ENCODE data around the gene MRPL23. TPM values are rescaled to one million over a fixed set of nuclear protein-coding genes. Genes with fewer than 3 reads are reported as not detected.

MRPL23 gene
- 10 to 100 TPM; 65.8 to 79.0 TPM for total RNA-seq
- long read RNA-seq, transcript MRPL23-205 (5 exons, 736 nt): major isoform, 30 of 32 reads
- long read RNA-seq, partial matches to known transcripts: 1 of 32 reads
- long read RNA-seq, other reads (novel, unspliced or antisense): 1 of 32 reads

GRCh38 chr11:1946812-1947484 is at the start of gene MRPL23:
MRPL23 (plus strand) TSS chr11:1947332; CDS start chr11:1947363, 31 bp downstream.
- ATAC-seq: peak; percentile 76
- no peak for DNase-seq
- intact Hi-C loops (cut with DNase I, micrococcal nuclease): loop anchor here in 1 of 2 donors (10.0 kb wide), 1 partner anchor 52 kb away; the partner anchor contains the start of gene PRR33

- intact Hi-C loops (cut with DNase I, micrococcal nuclease): loop anchor here in 1 of 2 donors (10.0 kb wide), 1 partner anchor 46 kb away; the partner anchor contains the start of gene MRPL23
- DNase-seq: no peak
- no peak for ATAC-seq
Observed at GRCh38 chr11:1899090-1899489, 48.0 kb upstream of the MRPL23 start.

GRCh38 chr11:1899686-1900085 is 47.4 kb upstream of the MRPL23 start:
- no peak for DNase-seq
- intact Hi-C loops (cut with DNase I, micrococcal nuclease): loop anchor here in 1 of 2 donors (10.0 kb wide), 1 partner anchor 45 kb away; the partner anchor contains the start of gene MRPL23
- ATAC-seq: no peak

GRCh38 chr11:1906181-1906580 is 41.0 kb upstream of the MRPL23 start:
- no peak for DNase-seq
- intact Hi-C loops (cut with DNase I, micrococcal nuclease): no loop called here
- ATAC-seq: no peak

- intact Hi-C loops (cut with DNase I, micrococcal nuclease): no loop called here
- DNase-seq (no peak), ATAC-seq (no peak)
Observed at GRCh38 chr11:1906611-1907423, 40.3 kb upstream of the MRPL23 start.

GRCh38 chr11:1908618-1909017 is 38.5 kb upstream of the MRPL23 start:
- intact Hi-C loops (cut with DNase I, micrococcal nuclease): no loop called here
- DNase-seq: no peak
- no peak for ATAC-seq

- ATAC-seq (no peak), DNase-seq (no peak)
- intact Hi-C loops (cut with DNase I, micrococcal nuclease): no loop called here
Observed at GRCh38 chr11:1909524-1909923, 37.6 kb upstream of the MRPL23 start.

GRCh38 chr11:1912289-1912878 is 34.7 kb upstream of the MRPL23 start:
- DNase-seq: no peak
- intact Hi-C loops (cut with DNase I, micrococcal nuclease): no loop called here
- no peak for ATAC-seq

GRCh38 chr11:1913271-1914060 is 33.7 kb upstream of the MRPL23 start:
- ATAC-seq: no peak
- intact Hi-C loops (cut with DNase I, micrococcal nuclease): no loop called here

GRCh38 chr11:1915795-1916131 is 31.4 kb upstream of the MRPL23 start:
- ATAC-seq: no peak
- intact Hi-C loops (cut with DNase I, micrococcal nuclease): loop anchor here (1.0 to 2.0 kb wide), 2 partner anchors 22 to 23 kb away; no protein-coding TSS in a partner anchor
- no peak for DNase-seq

More at GRCh38 chr11:1913271-1914060, 33.7 kb upstream of the MRPL23 start:
- no peak for DNase-seq

GRCh38 chr11:1916132-1916985 is 30.8 kb upstream of the MRPL23 start:
- intact Hi-C loops (cut with DNase I, micrococcal nuclease): loop anchor here (1.0 to 2.0 kb wide), 2 partner anchors 23 to 24 kb away; no protein-coding TSS in a partner anchor
- ATAC-seq (no peak), DNase-seq (no peak)

- intact Hi-C loops (cut with DNase I, micrococcal nuclease): loop anchor here (1.0 to 2.0 kb wide), 2 partner anchors 24 kb away; no protein-coding TSS in a partner anchor
- peak in 1 of 2 donors; percentile 13 for DNase-seq
- peak; percentile 17 for ATAC-seq
Observed at GRCh38 chr11:1916986-1917522, 30.1 kb upstream of the MRPL23 start.

GRCh38 chr11:1917523-1918435 is 29.4 kb upstream of the MRPL23 start:
- intact Hi-C loops (cut with DNase I, micrococcal nuclease): loop anchor here in 1 of 2 donors (2.0 kb wide), 1 partner anchor 25 kb away; no protein-coding TSS in a partner anchor
- DNase-seq (peak in 1 of 2 donors; percentile 24), ATAC-seq (peak; percentile 49)

GRCh38 chr11:1918436-1919315 is 28.5 kb upstream of the MRPL23 start:
- DNase-seq (peak in 1 of 2 donors; percentile 15), ATAC-seq (peak; percentile 50)
- intact Hi-C loops (cut with DNase I, micrococcal nuclease): no loop called here
